Fibroblast of gingiva (primary cell): ENCODE measurements around the gene HK2.
"Not testable (repeated sequence)": the region's sequence is repeated elsewhere in the genome, so short reads cannot be mapped to it uniquely, and the experiment has no call there.

ENCODE experiments used
- DNase-seq: peaks from one replicate; pipeline ENCODE4 v3.0.0-alpha.2; 2011; ENCODE audit warnings: low read depth

The HK2 gene

GRCh38 chr2:74833418-74834233 is at the start of gene HK2:
TSS of gene HK2 (plus strand) at chr2:74834127. CDS start at chr2:74834581, 454 bp downstream.
- peak; percentile 88 for DNase-seq

- DNase-seq = no peak
These were observed 44.7 kb upstream of the HK2 start for GRCh38 chr2:74789271-74789670.

- DNase-seq = no peak
These were observed 41.6 kb upstream of the HK2 start for GRCh38 chr2:74792282-74792681.

GRCh38 chr2:74794878-74795277 is 39.0 kb upstream of the HK2 start:
- DNase-seq = not testable (repeated sequence)

GRCh38 chr2:74806355-74806839 is 27.5 kb upstream of the HK2 start:
- no peak for DNase-seq

GRCh38 chr2:74806920-74807319 is 27.0 kb upstream of the HK2 start:
- no peak for DNase-seq

GRCh38 chr2:74812787-74813590 is 20.9 kb upstream of the HK2 start:
- no peak for DNase-seq

- no peak for DNase-seq
These were observed 19.8 kb upstream of the HK2 start for GRCh38 chr2:74814102-74814501.

- DNase-seq = no peak
These were observed 18.0 kb upstream of the HK2 start for GRCh38 chr2:74815941-74816340.

GRCh38 chr2:74816540-74817303 is 17.2 kb upstream of the HK2 start:
- no peak for DNase-seq

GRCh38 chr2:74817304-74817675 is 16.6 kb upstream of the HK2 start:
- DNase-seq = no peak

GRCh38 chr2:74819702-74820101 is 14.2 kb upstream of the HK2 start:
- DNase-seq = no peak

- no peak for DNase-seq
These were observed 12.5 kb upstream of the HK2 start for GRCh38 chr2:74821177-74822126.

- DNase-seq = no peak
These were observed 11.0 kb upstream of the HK2 start for GRCh38 chr2:74822771-74823566.

- DNase-seq = no peak
These were observed 9.2 kb upstream of the HK2 start for GRCh38 chr2:74824679-74825078.

- DNase-seq = no peak
These were observed 5.4 kb upstream of the HK2 start for GRCh38 chr2:74828543-74828942.

- DNase-seq = no peak
These were observed 2.0 kb upstream of the HK2 start for GRCh38 chr2:74831693-74832530.

GRCh38 chr2:74834234-74834791 is 386 bp downstream of the HK2 start:
- not testable (repeated sequence) for DNase-seq
